Stimulated activated naive CD8-positive, alpha-beta T cell treated with anti-CD3 and anti-CD28 coated beads, Interleukin-15, Interleukin-2, amounts not matched to agents 100 ng/mL and 50 ng/mL, for 24 hours (primary cell): Measurements from ENCODE around the gene RNGTT.

Experiments used
- H3K27ac Mint-ChIP-seq: one replicate; pipeline ENCODE4 v1.8.0; 2021; ENCODE audit warnings: mild to moderate bottlenecking, mixed read lengths
- H3K27me3 Mint-ChIP-seq: one replicate; pipeline ENCODE4 v1.8.0; 2021; ENCODE audit warnings: mixed read lengths
- H3K36me3 Mint-ChIP-seq: one replicate; pipeline ENCODE4 v1.8.0; 2021; ENCODE audit warnings: low read depth, mixed read lengths
- H3K4me1 Mint-ChIP-seq: one replicate; pipeline ENCODE4 v1.8.0; 2021; ENCODE audit warnings: low read depth, mixed read lengths
- H3K4me3 Mint-ChIP-seq: one replicate; pipeline ENCODE4 v1.8.0; 2021; ENCODE audit warnings: mild to moderate bottlenecking, mixed read lengths
- H3K9me3 Mint-ChIP-seq: one replicate; pipeline ENCODE4 v1.8.0; 2021; ENCODE audit warnings: mixed read lengths

RNGTT gene

GRCh38 chr6:88677356-88677755 is 286.1 kb downstream of the RNGTT start:
- Mint-ChIP-seq H3K4me3 (no peak overlapping the region), H3K4me1 (no peaks in the 10 kb centered on the region), H3K27me3 (no peaks in the 10 kb centered on the region), H3K36me3 (peaks cover 53% of the 10 kb centered on the region), H3K9me3 (no peaks in the 10 kb centered on the region), H3K27ac (no peak overlapping the region)

DNA sequence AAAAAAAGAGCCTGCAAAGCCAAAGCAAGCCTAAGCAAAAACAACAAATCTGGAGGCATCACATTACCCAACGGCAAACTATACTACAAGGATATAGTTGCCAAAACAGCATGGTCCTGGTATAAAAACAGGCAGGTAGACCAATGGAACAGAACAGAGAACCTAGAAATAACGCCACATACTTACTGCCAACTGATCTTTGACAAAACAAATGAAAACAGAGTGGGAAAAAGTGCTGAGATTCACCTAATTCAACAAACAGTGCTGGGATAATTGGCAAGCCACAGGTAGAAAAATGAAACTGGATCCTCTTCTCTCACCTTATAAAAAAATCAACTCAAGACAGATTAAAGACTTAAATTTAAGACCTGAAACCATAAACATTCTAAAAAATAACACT is 291.8 kb downstream of the RNGTT start:
- Mint-ChIP-seq H3K36me3 (peaks cover 80% of the 10 kb centered on the region), H3K9me3 (peaks cover 27% of the 10 kb centered on the region), H3K27ac (no peak overlapping the region), H3K4me1 (no peaks in the 10 kb centered on the region), H3K27me3 (no peaks in the 10 kb centered on the region), H3K4me3 (no peak overlapping the region)

GRCh38 chr6:88670369-88670768 is 293.0 kb downstream of the RNGTT start:
- Mint-ChIP-seq H3K4me1 (no peaks in the 10 kb centered on the region), H3K27me3 (no peaks in the 10 kb centered on the region), H3K9me3 (peaks cover 27% of the 10 kb centered on the region), H3K4me3 (no peak overlapping the region), H3K36me3 (peaks cover 74% of the 10 kb centered on the region), H3K27ac (no peak overlapping the region)

GRCh38 chr6:88669475-88669874 is 293.9 kb downstream of the RNGTT start:
- no peaks in the 10 kb centered on the region for H3K27me3 Mint-ChIP-seq
- no peak overlapping the region for H3K27ac Mint-ChIP-seq
- peaks cover 79% of the 10 kb centered on the region for H3K36me3 Mint-ChIP-seq
- no peaks in the 10 kb centered on the region for H3K4me1 Mint-ChIP-seq
- H3K4me3 Mint-ChIP-seq, result no peak overlapping the region
- H3K9me3 Mint-ChIP-seq, result peaks cover 27% of the 10 kb centered on the region

- no peaks in the 10 kb centered on the region for H3K27me3 Mint-ChIP-seq
- H3K4me1 Mint-ChIP-seq, result peaks cover 8% of the 10 kb centered on the region
- H3K9me3 Mint-ChIP-seq, result peaks cover 39% of the 10 kb centered on the region
- peaks cover 73% of the 10 kb centered on the region for H3K36me3 Mint-ChIP-seq
- H3K27ac Mint-ChIP-seq, result no peak overlapping the region
- H3K4me3 Mint-ChIP-seq, result no peak overlapping the region
These were observed 296.5 kb downstream of the RNGTT start for GRCh38 chr6:88666901-88667300.

DNA sequence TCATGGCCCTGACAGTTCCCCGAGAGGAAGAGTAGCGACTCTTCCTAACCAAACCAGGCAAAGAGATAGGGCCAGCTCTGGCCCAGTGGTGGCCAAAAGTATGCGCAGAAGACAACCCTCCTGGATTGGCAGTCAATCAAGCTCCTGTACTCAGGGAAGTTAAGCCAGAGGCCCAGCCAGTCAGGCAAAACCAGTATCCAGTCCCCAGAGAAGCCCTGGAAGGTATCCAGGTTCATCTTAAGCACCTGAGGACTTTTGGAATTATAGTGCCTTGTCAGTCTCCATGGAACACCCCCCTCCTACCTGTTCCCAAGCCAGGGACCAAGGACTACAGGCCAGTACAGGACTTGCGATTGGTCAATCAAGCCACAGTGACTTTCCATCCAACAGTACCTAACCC is 298.3 kb downstream of the RNGTT start:
- H3K4me3 Mint-ChIP-seq, result no peak overlapping the region
- H3K27ac Mint-ChIP-seq, result no peak overlapping the region
- peaks cover 8% of the 10 kb centered on the region for H3K4me1 Mint-ChIP-seq
- H3K36me3 Mint-ChIP-seq, result peaks cover 71% of the 10 kb centered on the region
- peaks cover 35% of the 10 kb centered on the region for H3K9me3 Mint-ChIP-seq
- no peaks in the 10 kb centered on the region for H3K27me3 Mint-ChIP-seq

DNA sequence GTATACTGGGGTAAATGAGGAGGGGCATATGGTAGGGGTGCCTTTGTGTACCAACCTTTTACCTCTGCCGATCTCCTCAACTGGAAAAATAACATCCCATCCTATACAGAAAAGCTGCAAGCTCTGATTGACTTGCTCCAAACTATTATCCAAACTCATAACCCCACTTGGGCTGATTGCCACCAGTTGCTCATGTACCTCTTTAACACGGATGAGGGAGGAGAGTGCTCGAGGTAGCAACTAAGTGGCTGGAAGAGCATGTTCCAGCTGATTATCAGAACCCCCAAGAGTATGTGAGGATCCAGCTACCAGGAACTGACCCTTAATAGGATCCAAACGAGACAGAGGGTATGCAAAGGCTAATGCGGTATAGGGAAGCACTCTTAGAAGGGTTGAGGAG is 299.6 kb downstream of the RNGTT start:
- H3K4me3 Mint-ChIP-seq, result no peak overlapping the region
- H3K4me1 Mint-ChIP-seq, result peaks cover 8% of the 10 kb centered on the region
- H3K27ac Mint-ChIP-seq, result no peak overlapping the region
- H3K36me3 Mint-ChIP-seq, result peaks cover 78% of the 10 kb centered on the region
- no peaks in the 10 kb centered on the region for H3K27me3 Mint-ChIP-seq
- H3K9me3 Mint-ChIP-seq, result peaks cover 43% of the 10 kb centered on the region

DNA sequence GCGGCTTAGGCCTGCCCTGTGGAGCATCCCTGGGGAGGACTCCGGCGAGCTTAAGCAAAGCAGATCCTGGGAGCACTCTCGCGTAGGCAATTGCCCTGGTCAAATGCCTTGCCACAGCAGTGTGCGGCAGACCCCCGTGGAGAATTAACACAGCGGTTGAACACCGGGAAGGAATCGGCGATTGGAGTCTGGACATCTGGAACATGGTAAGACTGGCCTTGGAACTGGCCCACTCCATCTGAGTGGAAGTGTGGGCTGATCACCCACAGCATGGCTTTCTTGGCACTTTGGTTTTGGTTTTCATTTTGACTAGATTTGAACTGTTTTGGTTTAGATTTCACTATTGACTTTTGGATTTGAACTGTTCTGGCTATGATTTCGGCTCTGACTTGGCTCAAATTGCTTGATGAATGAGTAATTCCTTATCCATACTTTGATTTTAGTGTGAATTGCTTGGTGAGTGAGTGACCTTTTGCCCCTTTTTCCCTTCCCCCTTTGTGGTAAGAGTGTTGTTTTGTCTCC is 300.7 kb downstream of the RNGTT start:
- Mint-ChIP-seq H3K36me3 (peaks cover 80% of the 10 kb centered on the region), H3K27ac (no peak overlapping the region), H3K9me3 (peaks cover 44% of the 10 kb centered on the region), H3K4me3 (no peak overlapping the region), H3K27me3 (no peaks in the 10 kb centered on the region), H3K4me1 (peaks cover 8% of the 10 kb centered on the region)

DNA sequence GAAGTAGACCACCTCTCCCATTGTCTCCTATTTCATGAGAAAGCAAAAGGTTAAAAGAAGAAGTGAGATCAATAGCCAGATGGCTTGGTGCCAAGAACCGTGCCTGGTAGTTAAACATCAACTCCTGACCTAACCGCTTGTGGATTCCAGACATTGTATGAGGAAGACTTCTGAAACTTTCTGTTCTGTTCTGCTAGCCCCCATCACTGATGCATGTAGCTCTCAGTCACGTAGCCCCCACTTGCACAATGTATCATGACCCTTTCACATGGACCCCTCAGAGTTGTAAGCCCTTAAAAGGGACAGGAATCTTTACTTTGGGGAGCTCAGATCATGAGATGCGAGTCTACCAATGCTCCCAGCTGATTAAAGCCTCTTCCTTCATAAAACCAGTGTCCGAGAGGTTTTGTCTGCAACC is 301.2 kb downstream of the RNGTT start:
- H3K27ac Mint-ChIP-seq, result no peak overlapping the region
- H3K4me1 Mint-ChIP-seq, result peaks cover 8% of the 10 kb centered on the region
- H3K36me3 Mint-ChIP-seq, result peaks cover 78% of the 10 kb centered on the region
- H3K4me3 Mint-ChIP-seq, result no peak overlapping the region
- peaks cover 39% of the 10 kb centered on the region for H3K9me3 Mint-ChIP-seq
- H3K27me3 Mint-ChIP-seq, result no peaks in the 10 kb centered on the region

DNA sequence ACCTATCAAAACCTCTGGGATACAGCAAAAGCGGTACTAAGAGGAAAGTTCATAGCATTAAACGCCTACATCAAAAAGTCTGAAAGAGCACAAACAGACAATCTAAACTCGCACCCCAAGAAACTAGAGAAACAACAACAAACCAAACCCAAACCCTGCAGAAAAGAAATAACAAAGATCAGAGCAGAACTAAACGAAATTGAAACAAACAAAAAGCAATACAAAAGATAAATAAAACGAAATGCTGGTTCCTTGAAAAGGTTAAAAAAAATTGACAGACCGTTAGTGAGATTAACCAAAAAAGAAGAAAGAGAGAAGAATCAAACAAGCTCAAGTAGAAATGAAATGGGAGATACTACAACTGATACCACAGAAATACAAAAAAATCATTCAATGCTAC is 302.3 kb downstream of the RNGTT start:
- no peak overlapping the region for H3K27ac Mint-ChIP-seq
- no peaks in the 10 kb centered on the region for H3K27me3 Mint-ChIP-seq
- H3K9me3 Mint-ChIP-seq, result peaks cover 39% of the 10 kb centered on the region
- H3K4me1 Mint-ChIP-seq, result peaks cover 8% of the 10 kb centered on the region
- H3K4me3 Mint-ChIP-seq, result no peak overlapping the region
- H3K36me3 Mint-ChIP-seq, result peaks cover 76% of the 10 kb centered on the region

DNA sequence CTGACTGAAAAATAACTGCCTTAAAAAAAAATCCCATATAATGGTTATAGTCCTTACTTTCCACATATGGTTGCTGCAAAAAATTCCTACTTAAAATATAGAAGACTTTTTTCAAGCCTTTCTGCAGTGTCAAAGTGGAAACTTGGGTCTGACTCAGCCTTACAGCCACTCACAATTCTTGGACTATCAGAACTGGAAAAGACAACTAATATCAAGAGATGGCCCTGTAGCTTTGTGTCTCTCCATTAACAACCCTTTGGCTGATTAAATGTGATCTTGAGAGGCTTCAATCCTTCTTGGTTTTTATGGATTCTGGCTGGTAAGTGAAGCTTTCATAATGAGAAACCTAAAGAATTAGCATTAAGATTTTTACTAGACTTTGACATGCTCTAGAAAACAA is 307.8 kb downstream of the RNGTT start:
- H3K4me3 Mint-ChIP-seq, result no peak overlapping the region
- no peaks in the 10 kb centered on the region for H3K4me1 Mint-ChIP-seq
- peaks cover 18% of the 10 kb centered on the region for H3K9me3 Mint-ChIP-seq
- no peaks in the 10 kb centered on the region for H3K27me3 Mint-ChIP-seq
- H3K36me3 Mint-ChIP-seq, result peaks cover 41% of the 10 kb centered on the region
- no peak overlapping the region for H3K27ac Mint-ChIP-seq

- H3K4me3 Mint-ChIP-seq, result no peak overlapping the region
- peaks cover 5% of the 10 kb centered on the region for H3K4me1 Mint-ChIP-seq
- no peaks in the 10 kb centered on the region for H3K27me3 Mint-ChIP-seq
- peaks cover 6% of the 10 kb centered on the region for H3K9me3 Mint-ChIP-seq
- H3K36me3 Mint-ChIP-seq, result peaks cover 32% of the 10 kb centered on the region
- H3K27ac Mint-ChIP-seq, result no peak overlapping the region
These were observed 309.5 kb downstream of the RNGTT start for GRCh38 chr6:88653936-88654335.

- no peaks in the 10 kb centered on the region for H3K27me3 Mint-ChIP-seq
- peaks cover 10% of the 10 kb centered on the region for H3K9me3 Mint-ChIP-seq
- H3K4me3 Mint-ChIP-seq, result no peak overlapping the region
- H3K27ac Mint-ChIP-seq, result no peak overlapping the region
- peaks cover 22% of the 10 kb centered on the region for H3K36me3 Mint-ChIP-seq
- H3K4me1 Mint-ChIP-seq, result peaks cover 5% of the 10 kb centered on the region
These were observed 312.0 kb downstream of the RNGTT start for GRCh38 chr6:88651400-88651799.

GRCh38 chr6:88650979-88651378 is 312.4 kb downstream of the RNGTT start:
- Mint-ChIP-seq H3K9me3 (peaks cover 10% of the 10 kb centered on the region), H3K27me3 (no peaks in the 10 kb centered on the region), H3K4me3 (no peak overlapping the region), H3K36me3 (peaks cover 19% of the 10 kb centered on the region), H3K27ac (no peak overlapping the region), H3K4me1 (peaks cover 5% of the 10 kb centered on the region)

GRCh38 chr6:88650029-88650619 is 313.3 kb downstream of the RNGTT start:
- Mint-ChIP-seq H3K36me3 (peaks cover 19% of the 10 kb centered on the region), H3K4me1 (peaks cover 5% of the 10 kb centered on the region), H3K4me3 (no peak overlapping the region), H3K9me3 (peaks cover 10% of the 10 kb centered on the region), H3K27ac (no peak overlapping the region), H3K27me3 (no peaks in the 10 kb centered on the region)
